Coronary artery (tissue), 2 donors: ENCODE results near the gene PIGU.
"Not testable (repeated sequence)": the region's sequence is repeated elsewhere in the genome, so short reads cannot be mapped to it uniquely, and the experiment has no call there.

Experiments
- DNase-seq: peaks from one replicate; pipeline ENCODE4 v3.0.0-alpha.2; 2017; ENCODE audit warnings: low spot score
- H3K27ac ChIP-seq, 2 donors: fragments of 200-600 bp; sonication (generic); one replicate each; pipeline ENCODE4 v1.5.1; 2016 to 2019
- H3K4me3 ChIP-seq: fragments of 200-600 bp; sonication (generic); 2 replicates; pipeline ENCODE4 v1.5.1; 2016; ENCODE audit warnings: mild to moderate bottlenecking, moderate library complexity
- CTCF ChIP-seq: fragments of 200-600 bp; sonication (generic); IDR thresholded peaks from one replicate; pipeline ENCODE4 v1.5.1; 2019; ENCODE audit warnings: antibody characterized with exemption

PIGU gene

GRCh38 chr20:34673412-34673811 lies 3.5 kb downstream of the PIGU start:
- Histone ChIP-seq H3K4me3 (no peak overlapping the region), H3K27ac (no peak overlapping the region)
- DNase-seq, result no peak
- TF ChIP-seq CTCF, result no peak

- no peak for TF ChIP-seq CTCF
- Histone ChIP-seq H3K27ac (no peak overlapping the region), H3K4me3 (no peak overlapping the region)
- no peak for DNase-seq
These were observed 7.8 kb downstream of the PIGU start for GRCh38 chr20:34669094-34669493.

GRCh38 chr20:34664751-34665150 lies 12.1 kb downstream of the PIGU start:
- H3K27ac ChIP-seq, DNase-seq, H3K4me3 ChIP-seq: not testable (repeated sequence)

- no peak for TF ChIP-seq CTCF
- no peak for DNase-seq
- no peak overlapping the region for H3K4me3 ChIP-seq
- H3K27ac ChIP-seq, result no peak overlapping the region
These were observed 13.5 kb downstream of the PIGU start for GRCh38 chr20:34663213-34663943.

DNA sequence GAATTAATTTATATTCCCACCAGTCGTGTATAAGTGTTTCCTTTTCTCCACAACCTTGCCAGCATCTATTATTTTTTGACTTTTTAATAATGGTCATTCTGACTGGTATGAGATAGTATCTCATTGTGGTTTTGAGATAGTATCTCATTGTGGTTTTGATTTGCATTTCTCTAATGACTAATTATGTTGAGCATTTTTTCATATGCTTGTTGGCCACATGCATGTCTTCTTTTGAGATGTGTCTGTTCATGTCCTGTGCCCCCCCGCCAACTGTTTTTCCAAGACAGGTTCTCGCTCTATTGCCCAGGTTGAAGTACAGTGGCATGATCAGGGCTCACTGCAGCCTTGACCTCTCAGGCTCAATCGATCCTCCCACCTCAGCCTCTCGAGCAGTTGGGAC lies 15.1 kb downstream of the PIGU start:
- not testable (repeated sequence) for H3K27ac ChIP-seq, H3K4me3 ChIP-seq, DNase-seq

DNA sequence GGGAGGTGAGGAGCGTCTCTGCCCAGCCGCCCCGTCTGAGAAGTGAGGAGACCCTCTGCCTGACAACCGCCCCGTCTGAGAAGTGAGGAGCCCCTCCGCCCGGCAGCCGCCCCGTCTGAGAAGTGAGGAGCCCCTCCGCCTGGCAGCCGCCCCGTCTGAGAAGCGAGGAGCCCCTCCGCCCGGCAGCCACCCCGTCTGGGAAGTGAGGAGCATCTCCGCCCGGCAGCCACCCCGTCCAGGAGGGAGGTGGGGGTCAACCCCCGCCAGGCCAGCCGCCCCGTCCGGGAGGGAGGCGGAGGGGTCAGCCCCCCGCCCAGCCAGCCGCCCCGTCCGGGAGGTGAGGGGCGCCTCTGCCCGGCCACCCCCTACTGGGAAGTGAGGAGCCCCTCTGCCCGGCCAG lies 18.2 kb downstream of the PIGU start:
- H3K27ac ChIP-seq, H3K4me3 ChIP-seq, DNase-seq: not testable (repeated sequence)

DNA sequence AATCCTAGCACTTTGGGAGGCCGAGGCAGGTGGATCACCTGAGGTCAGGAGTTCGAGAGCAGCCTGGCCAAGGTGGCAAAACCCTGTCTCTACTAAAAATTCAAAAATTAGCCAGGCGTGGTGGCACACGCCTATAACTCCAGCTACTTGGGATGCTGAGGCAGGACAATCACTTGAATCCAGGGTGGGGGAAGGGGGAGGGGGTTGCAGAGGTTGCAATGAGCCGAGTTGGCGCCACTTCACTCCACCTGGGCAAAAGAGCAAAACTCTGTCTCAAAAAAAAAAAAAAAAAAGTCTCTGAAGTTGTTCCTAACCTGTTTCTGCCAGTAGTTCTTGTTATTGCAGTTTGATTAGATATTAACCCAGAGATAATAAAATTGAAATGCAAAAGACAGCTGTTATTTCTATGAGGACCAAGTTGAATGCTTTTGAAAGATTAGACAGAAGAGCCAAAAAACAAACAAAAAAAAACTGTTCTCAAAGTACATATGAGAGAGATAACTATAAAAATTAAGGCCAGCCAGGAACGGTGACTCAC lies 22.6 kb downstream of the PIGU start:
- TF ChIP-seq CTCF, result no peak
- DNase-seq, result no peak
- no peak overlapping the region for H3K4me3 ChIP-seq

DNA sequence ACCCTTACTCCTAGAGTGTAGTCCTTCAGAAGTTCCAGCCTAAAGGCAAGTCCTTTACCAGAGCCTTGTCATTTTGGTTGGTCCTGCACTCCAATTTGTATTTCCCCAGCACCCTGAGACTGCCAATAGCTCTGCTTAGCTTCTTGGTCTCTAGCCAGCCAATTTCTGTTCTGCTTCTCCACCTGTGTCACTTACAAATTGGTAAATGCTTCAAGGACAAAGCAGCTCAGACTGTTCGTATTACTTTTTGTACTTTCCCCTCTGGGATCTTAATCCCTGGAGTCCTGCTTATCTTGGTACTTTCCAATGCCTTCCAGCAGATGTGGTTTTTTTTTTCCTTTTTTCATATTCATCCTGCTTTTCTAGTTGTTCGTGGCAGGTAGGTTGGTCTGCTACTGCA lies 25.7 kb downstream of the PIGU start:
- no peak overlapping the region for H3K27ac ChIP-seq
- TF ChIP-seq CTCF, result no peak
- DNase-seq, result no peak
- H3K4me3 ChIP-seq, result no peak overlapping the region

More for the DNA sequence above, 22.6 kb downstream of the PIGU start:
- H3K27ac ChIP-seq, result no peak overlapping the region
